Spleen (tissue), 11 donors: Measurements from ENCODE around the gene MAST4. TPM values are rescaled to one million over a fixed set of nuclear protein-coding genes. Genes with fewer than 3 reads are reported as not detected.

Source experiments
- DNase-seq: peaks from one replicate; pipeline ENCODE4 v3.0.0-alpha.2; 2020
- H3K27ac ChIP-seq, 8 donors: fragments of 200-600 bp; sonication (generic) in 7 of 8; 1 replicate in 4 of 8; 2 replicates in 4 of 8; pipeline versions ENCODE4 v1.5.0 to v1.8.0; 2016 to 2021; ENCODE audit warnings: inconsistent platforms in 4 of 8, mild to moderate bottlenecking in 4 of 8, moderate library complexity in 1 of 8
- H3K27me3 ChIP-seq, 7 donors: fragments of 200-600 bp; sonication (generic) in 6 of 7; replicated peaks in 1 of 7; 1 replicate in 4 of 7; 2 replicates in 3 of 7; pipeline versions ENCODE4 v1.5.0 to v1.8.0; 2016 to 2021; ENCODE audit warnings: inconsistent platforms in 3 of 7, mild to moderate bottlenecking in 1 of 7
- H3K36me3 ChIP-seq, 6 donors: fragments of 200-600 bp; sonication (generic) in 5 of 6; 1 replicate in 4 of 6; 2 replicates in 2 of 6; pipeline versions ENCODE4 v1.5.0 to v1.8.0; 2016 to 2021; ENCODE audit warnings: inconsistent platforms in 2 of 6
- H3K4me1 ChIP-seq, 6 donors: fragments of 200-600 bp; sonication (generic) in 5 of 6; 1 replicate in 3 of 6; 2 replicates in 3 of 6; pipeline versions ENCODE4 v1.5.0 to v1.8.0; 2016 to 2021; ENCODE audit warnings: inconsistent platforms in 3 of 6
- H3K4me3 ChIP-seq, 8 donors: fragments of 200-600 bp; sonication (generic) in 7 of 8; 1 replicate in 4 of 8; 2 replicates in 4 of 8; pipeline versions ENCODE4 v1.5.0 to v1.8.0; 2016 to 2021; ENCODE audit warnings: inconsistent platforms in 4 of 8, mild to moderate bottlenecking in 4 of 8, moderate library complexity in 2 of 8
- H3K9me3 ChIP-seq, 8 donors: fragments of 200-600 bp; sonication (generic) in 7 of 8; 1 replicate in 4 of 8; 2 replicates in 4 of 8; pipeline versions ENCODE4 v1.5.0 to v1.8.0; 2016 to 2021; ENCODE audit warnings: inconsistent platforms in 4 of 8
- POLR2A ChIP-seq, 3 donors: fragments of 450-650 bp; IDR thresholded peaks; one replicate each; pipeline ENCODE4 v1.5.1; 2017; ENCODE audit warnings: antibody characterized with exemption in 3 of 3, mild to moderate bottlenecking in 1 of 3
- POLR2AphosphoS5 ChIP-seq, 3 donors: sonication (generic); formaldehyde crosslinking; IDR thresholded peaks; one replicate each; pipeline ENCODE4 v1.5.1; 2017; ENCODE audit warnings: antibody characterized with exemption in 3 of 3
- WGBS, 5 donors: extraction: QIAGEN DNeasy Blood & Tissue Kit in 3 of 5; methylation state at CpG; one replicate each; pipeline versions ENCODE4 v1.1.5 to v1.1.7; 2013 to 2018; 5-methylcytosine and 5-hydroxymethylcytosine counted together
- intact Hi-C: fragments of 100-400 bp; cut with DNase I; formaldehyde crosslinking; loops from one replicate; pipeline ENCODE4 v1.15.0; 2023; ENCODE audit warnings: low total_unique reads
- polyA plus RNA-seq, 3 donors: library from polyadenylated mRNA; stranded (reverse); fragments of 200-250 nt; gene quantifications; one replicate each; pipeline ENCODE4 v1.2.1, GENCODE V29; 2013
- total RNA-seq, 7 donors: library from RNA; depleted of rRNA in 3 of 7; stranded (reverse); fragments of >200 nt in 3 of 7; fragmentation: NEBNext Ultra II Directional in 4 of 7; extraction: Animal tissue kit (Norgen Biotek cat#: 25700) in 4 of 7; gene quantifications; one replicate each; pipeline versions ENCODE4 v1.1.0 to v1.2.1, GENCODE V29; 2016 to 2021
- TF ChIP-seq, protein P1 (sequence below), 11 experiments: fragments of 200-600 bp in 7 of 11; fragments of 450-650 bp in 4 of 11; sonication (generic) in 4 of 11; IDR thresholded peaks in 8 of 11; conservative IDR thresholded peaks in 3 of 11; 1 replicate in 7 of 11; 2 replicates in 4 of 11; pipeline versions ENCODE4 v1.4.0 to v1.8.0; 2016 to 2021; ENCODE audit warnings: antibody characterized with exemption in 11 of 11, inconsistent platforms in 4 of 11, mild to moderate bottlenecking in 1 of 11
- donor health status: healthy with polysubstance abuse.
- donor health status: DM: no; HTN: no; CAD: no; lungs with moderate emphysema.
- donor health status: DM: no; HTN: no; CAD: no.
- donor health status: Bipolar disorder and iron deficiency.
- donor health status: healthy.
- donor health status: DM: no; HTN: no; CAD: no.
- donor health status: DM: yes; HTN: yes; CAD: no.

MAST4 gene
- total and polyA plus RNA-seq, 10 donors, result 2.5 to 43.7 (median 25.4) TPM

DNA sequence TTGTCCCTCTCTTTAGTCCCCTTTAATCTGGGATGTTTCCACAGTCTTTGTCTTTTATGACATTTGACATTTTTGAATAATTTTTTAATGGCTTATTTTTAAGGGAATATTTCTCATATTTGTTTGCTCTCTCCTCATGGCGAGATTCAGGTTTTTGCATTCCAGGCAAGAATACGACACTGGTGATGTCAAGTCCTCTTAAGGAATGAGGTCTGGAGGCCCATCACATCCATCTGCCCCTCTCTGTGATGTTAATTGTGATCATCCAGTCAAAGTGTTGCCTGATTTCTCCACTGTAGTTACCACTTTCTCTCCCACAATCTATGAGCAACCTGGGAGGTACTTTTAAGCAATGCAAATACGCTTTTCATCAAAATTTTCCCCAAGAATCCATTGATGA is 193.2 kb downstream of the MAST4 start:
- H3K27me3 ChIP-seq, result no peaks in the 10 kb centered on the region
- 90 to 97% (median 95%) methylated on average over 3 of the region's 3 CpGs for WGBS, 5 donors
- no peak overlapping the region for H3K27ac ChIP-seq
- H3K4me1 ChIP-seq, result no peaks in the 10 kb centered on the region
- intact Hi-C loops, result no loop called here
- no peak for TF ChIP-seq POLR2A (IDR thresholded peaks at IDR 0.05)
- DNase-seq, result no peak
- no peak overlapping the region for H3K4me3 ChIP-seq
- H3K9me3 ChIP-seq, result no peaks in the 10 kb centered on the region
- no peaks in the 10 kb centered on the region for H3K36me3 ChIP-seq

DNA sequence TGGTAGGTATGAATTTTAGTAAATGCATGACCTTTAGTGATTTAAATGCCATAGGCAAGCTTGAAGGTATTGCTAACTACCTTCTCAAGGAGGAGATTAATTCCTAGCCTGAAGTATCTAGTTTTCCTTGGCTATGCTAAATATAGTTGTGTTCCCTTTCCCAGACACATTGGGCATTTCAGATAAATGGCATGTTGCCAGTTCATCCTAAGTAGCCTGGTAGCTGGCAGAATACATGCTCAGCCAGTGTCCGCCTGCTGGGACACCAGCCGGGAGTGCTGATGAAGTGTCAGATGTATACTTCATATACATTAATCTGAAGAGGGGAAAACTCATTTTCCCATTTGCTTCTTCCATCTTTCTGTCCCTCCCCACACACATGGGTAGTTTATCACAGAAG is 196.9 kb downstream of the MAST4 start:
- Histone ChIP-seq H3K27me3 (no peaks in the 10 kb centered on the region), H3K36me3 (no peaks in the 10 kb centered on the region), H3K4me3 (no peak overlapping the region), H3K9me3 (no peaks in the 10 kb centered on the region), H3K4me1 (no peaks in the 10 kb centered on the region), H3K27ac (no peak overlapping the region)
- no peak for DNase-seq
- 93 to 100% (median 93%) methylated on average over 2 of the region's 2 CpGs for WGBS, 5 donors
- TF ChIP-seq, protein P1, sequence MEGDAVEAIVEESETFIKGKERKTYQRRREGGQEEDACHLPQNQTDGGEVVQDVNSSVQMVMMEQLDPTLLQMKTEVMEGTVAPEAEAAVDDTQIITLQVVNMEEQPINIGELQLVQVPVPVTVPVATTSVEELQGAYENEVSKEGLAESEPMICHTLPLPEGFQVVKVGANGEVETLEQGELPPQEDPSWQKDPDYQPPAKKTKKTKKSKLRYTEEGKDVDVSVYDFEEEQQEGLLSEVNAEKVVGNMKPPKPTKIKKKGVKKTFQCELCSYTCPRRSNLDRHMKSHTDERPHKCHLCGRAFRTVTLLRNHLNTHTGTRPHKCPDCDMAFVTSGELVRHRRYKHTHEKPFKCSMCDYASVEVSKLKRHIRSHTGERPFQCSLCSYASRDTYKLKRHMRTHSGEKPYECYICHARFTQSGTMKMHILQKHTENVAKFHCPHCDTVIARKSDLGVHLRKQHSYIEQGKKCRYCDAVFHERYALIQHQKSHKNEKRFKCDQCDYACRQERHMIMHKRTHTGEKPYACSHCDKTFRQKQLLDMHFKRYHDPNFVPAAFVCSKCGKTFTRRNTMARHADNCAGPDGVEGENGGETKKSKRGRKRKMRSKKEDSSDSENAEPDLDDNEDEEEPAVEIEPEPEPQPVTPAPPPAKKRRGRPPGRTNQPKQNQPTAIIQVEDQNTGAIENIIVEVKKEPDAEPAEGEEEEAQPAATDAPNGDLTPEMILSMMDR (IDR thresholded peaks at IDR 0.05 in 8 of 11, conservative IDR thresholded peaks at IDR 0.05 in 3 of 11), result no peak
- TF ChIP-seq POLR2AphosphoS5 (IDR thresholded peaks at IDR 0.05) (no peak), POLR2A (IDR thresholded peaks at IDR 0.05) (no peak)
- intact Hi-C loops, result no loop called here

DNA sequence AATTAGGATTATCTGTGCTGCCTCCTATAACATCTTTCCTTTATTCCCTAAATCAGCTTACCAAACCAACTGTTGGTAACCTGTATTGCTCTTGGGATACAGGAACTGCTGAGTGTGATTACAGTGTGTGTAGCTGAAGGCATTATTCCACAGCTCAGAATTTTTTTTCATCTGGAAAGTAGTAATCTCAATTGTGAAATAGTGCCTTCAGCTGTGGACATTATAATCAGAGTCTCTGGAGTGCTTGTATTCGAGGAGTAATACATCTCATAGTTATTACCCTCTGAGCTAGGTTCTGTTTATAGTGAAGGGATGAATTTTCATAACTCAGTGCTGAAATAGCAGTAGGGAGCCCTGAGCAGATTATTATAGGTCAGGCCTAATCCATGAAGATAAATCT is 199.5 kb downstream of the MAST4 start:
- Histone ChIP-seq H3K27ac (no peak overlapping the region), H3K4me3 (no peak overlapping the region), H3K27me3 (no peaks in the 10 kb centered on the region), H3K36me3 (no peaks in the 10 kb centered on the region), H3K4me1 (no peaks in the 10 kb centered on the region), H3K9me3 (no peaks in the 10 kb centered on the region)
- DNase-seq, result no peak
- intact Hi-C loops, result no loop called here
- no peak for TF ChIP-seq POLR2A (IDR thresholded peaks at IDR 0.05)
- TF ChIP-seq, protein P1 (IDR thresholded peaks at IDR 0.05 in 8 of 11, conservative IDR thresholded peaks at IDR 0.05 in 3 of 11), result no peak
- no peak for TF ChIP-seq POLR2AphosphoS5 (IDR thresholded peaks at IDR 0.05)
- 70 to 89% (median 85%) methylated on average over 1 of the region's 1 CpG for WGBS, 5 donors

DNA sequence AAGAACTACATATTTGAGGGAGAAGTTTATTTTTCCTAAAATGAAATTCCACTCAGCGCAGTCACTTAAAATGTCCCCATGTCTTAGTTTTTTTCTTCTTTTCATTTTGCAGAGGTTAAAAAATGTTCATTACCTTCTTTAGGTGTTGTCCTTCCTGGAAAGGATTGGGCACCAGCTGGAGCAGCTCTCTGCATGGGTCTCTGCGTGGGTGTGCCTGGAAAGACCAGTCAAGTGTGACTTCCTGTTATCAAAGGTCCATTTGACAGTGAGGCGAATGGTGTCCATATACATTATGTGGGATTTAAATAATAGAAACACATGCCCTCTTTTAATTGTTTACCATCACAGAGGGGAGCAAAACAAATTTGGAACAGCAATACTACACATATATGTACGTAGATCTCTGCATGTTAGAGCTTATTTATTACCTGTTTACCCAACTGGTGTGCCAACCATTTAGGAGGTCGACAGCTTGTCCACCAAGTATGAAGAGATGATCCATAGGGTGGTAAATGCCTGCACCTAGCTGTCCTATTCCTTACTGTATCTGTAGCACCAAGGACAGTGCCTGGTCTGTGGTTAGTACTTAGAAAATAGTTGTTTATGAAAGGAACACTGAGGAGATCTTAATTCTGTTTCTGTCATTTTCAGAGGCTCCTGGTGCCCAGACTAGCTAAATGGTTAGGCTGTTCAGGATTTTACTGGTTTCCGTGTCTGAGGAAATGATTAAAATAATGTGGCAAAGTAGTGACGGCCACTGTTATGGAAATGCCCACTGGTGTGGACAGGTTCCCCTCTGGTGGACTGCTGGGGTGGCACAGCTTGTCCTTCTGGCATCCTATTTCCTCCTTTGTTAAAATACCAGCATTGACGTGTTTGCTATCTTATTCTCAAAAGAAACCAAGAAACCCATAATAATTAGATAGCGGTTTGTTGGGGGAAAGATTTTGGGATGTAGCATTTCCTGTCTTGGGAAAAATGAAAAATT is 200.4 kb downstream of the MAST4 start:
- H3K4me3 ChIP-seq, result no peak overlapping the region
- H3K27ac ChIP-seq, result no peak overlapping the region
- no peaks in the 10 kb centered on the region for H3K36me3 ChIP-seq
- no peaks in the 10 kb centered on the region for H3K4me1 ChIP-seq
- H3K27me3 ChIP-seq, result no peaks in the 10 kb centered on the region
- WGBS, 5 donors, result 70 to 83% (median 73%) methylated on average over 9 of the region's 9 CpGs
- TF ChIP-seq POLR2A (IDR thresholded peaks at IDR 0.05), result no peak
- no peak for TF ChIP-seq POLR2AphosphoS5 (IDR thresholded peaks at IDR 0.05)
- TF ChIP-seq, protein P1 (IDR thresholded peaks at IDR 0.05 in 8 of 11, conservative IDR thresholded peaks at IDR 0.05 in 3 of 11), result no peak
- no peak for DNase-seq
- intact Hi-C loops, result no loop called here
- H3K9me3 ChIP-seq, result no peaks in the 10 kb centered on the region
